HG03196 (cell line): Measurements from ENCODE around the gene TSGA10IP.

Source experiments
- ATAC-seq: cut with Tn5 transposase; IDR thresholded peaks from one replicate; pipeline ENCODE4 v1.9.1; 2021; ENCODE audit not compliant: unreplicated experiment

TSGA10IP gene

DNA sequence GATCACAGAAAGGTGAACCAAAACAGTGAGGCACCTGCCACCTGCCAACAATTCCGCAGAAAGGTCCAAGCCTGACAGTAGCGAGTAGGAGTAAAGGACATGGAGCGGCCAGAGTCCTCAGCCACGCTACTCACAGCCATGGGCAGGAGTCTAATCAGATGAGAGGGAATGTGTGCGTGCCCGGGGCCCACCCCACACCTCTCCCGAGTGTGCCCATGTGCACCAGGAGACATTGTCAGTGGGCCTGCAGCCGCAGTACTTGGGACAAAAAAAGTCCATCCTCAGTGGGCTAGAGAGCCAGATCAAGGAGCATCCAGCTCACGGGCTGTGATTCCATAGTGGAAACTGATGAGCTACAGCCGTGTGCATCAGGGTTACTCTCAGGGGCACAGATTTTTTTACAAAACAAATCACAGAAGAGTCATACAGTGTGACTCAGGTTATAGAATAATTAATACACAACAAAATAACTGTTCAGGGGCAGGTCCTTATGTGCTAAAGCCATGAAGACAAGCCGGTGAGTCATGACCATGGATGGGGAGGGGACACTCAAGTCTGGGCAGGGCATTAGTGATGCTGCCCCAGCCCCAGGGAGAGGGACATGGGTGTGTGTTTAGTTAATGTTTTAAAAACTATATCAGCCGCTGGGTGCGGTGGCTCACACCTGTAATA, 28.3 kb downstream of the TSGA10IP start:
- ATAC-seq = no peak

DNA sequence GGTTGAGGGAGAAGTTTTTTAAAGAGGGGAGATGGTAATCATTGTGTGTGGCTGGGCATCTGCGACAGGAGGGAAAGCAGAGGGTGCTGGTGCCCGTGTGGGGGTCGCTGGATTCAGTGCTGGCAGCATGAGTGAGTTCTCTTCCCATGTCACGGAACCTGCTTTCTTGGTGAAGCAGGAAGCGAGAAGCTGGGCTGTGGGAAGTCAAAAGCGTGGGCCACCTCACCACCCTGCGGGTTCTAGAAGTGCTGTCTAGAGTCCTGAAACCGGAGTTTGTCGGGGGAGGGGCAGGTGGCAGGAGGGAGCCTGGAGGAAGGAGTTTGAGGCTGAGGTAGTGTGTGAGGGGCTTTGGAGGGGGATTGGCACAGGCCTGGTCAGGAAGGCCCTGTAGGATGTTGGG, 30.5 kb downstream of the TSGA10IP start:
- no peak for ATAC-seq

DNA sequence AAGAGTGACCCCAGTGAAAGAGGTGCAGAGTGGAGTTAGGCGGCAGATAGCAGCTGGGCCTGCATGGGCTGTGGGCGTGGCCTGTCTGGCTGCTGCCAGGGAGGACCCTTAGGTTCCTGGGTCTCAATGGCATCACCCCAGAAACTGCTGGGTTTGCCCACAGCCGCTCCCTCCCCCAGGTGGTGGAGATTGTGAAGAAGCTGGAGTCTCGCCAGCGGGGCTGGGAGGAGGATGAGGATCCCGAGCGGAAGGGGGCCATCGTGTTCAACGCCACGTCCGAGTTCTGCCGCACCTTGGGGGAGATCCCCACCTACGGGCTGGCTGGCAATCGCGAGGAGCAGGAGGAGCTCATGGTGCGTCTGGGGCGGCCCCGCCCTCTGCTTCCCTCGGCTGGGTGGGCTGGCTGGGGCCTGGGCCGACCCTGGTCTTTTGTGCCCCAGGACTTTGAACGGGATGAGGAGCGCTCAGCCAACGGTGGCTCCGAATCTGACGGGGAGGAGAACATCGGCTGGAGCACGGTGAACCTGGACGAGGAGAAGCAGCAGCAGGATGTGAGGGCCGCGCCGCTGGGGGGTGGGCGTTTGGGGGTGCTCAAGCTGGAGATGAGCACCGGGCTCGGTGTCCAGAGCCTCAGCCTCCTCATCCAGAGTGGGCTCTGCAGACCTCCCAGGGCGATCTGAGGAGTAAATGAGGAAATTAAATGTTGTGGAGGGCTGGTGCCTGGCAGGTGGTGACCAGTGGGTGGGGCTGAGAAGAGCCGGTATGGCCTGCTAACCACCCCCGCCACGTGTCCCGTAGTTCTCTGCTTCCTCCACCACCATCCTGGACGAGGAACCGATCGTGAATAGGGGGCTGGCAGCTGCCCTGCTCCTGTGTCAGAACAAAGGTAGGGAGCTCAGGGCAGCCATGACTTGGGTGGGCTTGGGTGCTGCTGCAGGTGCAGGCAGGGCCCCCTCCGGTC, 31.2 kb downstream of the TSGA10IP start:
- no peak for ATAC-seq

DNA sequence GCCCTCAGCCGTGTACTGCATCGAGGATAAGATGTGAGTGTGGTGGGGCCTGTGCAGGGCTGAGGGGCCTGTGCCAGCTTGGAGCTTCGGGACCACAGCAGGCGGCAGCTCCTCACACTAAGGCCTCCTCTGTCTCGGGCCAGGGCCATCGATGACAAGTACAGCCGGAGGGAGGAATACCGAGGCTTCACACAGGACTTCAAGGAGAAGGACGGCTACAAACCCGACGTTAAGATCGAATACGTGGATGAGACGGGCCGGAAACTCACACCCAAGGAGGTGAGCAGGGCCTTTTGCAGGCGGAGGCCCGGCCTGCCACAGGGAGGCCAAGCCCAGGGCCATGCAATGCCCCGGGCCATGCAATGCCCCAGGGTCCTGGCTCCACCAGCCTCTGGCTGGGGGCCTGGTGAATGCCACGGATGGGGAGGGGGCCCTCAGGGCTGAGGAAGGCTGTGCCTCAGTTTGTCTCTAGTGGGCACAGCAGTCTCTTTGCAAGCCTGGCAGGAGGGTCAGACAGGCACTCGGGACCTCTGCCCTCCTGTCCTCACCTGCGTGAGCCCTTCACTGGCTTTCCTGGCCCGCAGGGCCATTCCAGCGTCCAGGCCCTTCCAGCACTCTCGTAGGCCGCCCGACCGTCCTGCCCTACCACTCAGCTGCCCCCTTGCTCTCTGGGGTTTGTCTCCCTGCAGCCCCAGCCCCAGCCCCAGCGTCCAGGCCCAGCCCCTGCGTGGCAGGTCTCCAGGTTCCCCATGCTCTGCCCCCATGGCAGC, 32.5 kb downstream of the TSGA10IP start:
- no peak for ATAC-seq

DNA sequence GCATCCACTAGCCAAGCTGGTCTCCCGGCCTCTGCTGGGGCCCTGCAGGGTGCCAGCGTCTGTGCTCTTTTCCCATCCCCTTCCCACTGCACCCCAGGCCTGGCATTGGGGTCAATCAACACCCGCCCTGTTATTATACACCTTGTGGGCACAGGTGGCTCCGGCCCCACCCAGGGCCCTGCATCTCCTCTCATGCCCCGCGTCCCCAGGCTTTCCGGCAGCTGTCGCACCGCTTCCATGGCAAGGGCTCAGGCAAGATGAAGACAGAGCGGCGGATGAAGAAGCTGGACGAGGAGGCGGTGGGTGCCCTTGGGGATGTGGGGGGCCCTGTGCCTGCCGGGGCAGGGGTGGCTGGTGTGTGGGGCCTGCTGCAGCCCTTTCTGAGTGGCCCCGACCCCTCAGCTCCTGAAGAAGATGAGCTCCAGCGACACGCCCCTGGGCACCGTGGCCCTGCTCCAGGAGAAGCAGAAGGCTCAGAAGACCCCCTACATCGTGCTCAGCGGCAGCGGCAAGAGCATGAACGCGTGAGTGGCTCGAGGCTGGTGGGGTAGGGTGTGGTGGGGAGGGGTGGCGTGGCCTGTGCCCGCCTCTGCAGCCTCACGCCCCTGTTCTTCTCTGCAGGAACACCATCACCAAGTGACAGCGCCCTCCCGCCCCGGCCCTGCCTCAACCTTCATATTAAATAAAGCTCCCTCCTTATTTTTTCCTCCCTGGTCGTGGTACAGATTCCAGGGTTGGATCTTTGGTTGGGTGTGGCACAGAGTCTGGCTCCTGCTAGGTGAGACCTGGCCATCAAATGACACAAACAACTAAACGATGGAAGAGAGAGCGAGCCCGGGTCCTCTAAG, 33.3 kb downstream of the TSGA10IP start:
- no peak for ATAC-seq

DNA sequence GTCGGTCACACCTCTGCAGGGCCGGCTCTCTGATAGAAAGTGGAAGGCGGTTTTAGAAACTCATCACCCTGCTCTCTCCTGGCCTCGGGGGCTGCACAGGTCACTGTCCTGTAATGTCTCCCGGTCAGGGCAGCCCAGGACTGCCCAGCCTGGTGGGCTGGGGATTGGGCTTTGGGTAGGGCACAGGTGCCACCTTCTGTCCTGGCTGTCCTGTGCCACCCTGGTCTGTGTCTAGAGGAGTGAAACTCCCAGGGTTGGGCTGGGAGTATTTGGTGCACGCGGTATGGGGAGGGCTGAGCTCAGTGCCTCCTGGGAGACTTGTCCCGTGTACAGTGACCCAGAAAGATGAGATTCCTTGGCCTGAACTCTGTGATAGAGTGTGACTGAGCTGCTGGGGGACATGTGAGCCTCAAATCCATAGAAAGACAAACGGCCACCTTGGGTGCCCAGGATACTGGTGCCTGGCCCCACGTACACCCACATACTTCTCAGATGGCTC, 34.0 kb downstream of the TSGA10IP start:
- ATAC-seq = no peak

DNA sequence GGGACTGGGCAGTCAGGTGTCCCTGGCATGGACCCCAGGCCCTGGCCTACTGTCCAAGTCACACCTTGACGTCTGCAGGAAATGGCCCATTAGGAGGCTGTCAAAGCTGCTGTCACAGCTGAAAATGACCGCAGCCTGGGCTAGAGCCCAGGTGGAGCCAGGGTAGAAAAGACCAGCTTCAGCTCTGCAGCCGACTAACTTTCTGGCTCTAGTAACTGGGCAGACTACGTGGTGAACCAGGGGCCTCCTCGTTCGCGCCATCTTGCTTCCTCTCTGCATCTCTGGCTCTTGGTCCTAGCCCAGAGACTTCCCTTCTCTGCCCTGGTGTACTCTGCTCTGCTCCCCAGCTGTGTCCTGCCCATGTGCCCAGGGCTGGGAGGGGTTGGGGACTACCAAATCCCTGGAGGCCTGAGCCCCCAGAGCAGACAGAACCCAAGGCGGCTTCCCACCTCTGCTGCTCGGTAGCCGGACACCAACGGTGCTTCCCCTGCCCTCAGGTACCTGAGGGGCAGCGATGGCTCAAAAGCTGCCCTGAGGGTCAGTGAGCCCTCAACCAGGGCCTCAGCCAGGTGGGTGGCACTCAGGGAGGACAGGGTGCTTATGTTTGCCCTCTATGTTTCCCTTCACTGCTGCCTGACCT, 35.9 kb downstream of the TSGA10IP start:
- ATAC-seq = no peak

DNA sequence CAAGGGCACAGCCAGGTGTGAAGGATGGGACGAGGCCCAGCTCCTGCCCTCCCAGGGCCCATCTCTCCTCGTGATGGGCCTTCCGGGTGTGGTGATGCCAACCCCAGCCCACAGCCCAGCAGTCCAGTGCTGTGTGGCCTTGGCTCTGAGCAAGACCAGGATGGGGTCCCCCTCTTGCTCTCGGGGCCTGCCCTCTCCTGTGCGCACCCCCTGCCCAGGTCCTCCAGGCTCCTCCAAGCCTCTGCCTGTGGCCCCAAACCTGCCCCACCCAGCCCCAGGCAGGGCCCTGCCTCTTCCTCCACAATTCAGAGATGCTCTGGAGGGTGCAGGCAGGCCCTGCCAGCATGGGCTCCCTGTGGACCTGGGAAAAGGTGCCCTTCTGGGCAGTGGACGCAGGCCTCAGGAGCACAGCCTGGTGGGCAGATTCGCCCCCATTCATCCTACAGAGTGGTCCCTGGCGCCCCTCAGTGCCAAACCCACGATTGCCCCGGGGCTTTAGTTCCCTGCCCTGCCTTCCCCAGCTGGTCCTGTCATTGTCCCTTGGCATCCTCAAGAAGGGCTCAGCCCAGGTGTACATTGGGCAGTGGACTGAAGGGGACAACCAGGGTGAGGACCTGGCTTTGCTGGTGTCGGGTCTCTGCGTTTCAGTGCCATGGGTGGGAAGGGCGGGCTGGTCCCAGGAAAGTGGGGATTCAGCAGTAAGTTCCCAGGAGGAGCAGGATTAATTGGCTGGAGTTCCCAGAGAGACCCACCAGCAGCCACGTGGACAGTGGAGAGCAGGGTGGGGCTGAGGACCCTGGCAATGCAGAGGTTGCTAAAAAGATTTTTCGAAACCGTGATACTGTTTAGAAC, 36.9 kb downstream of the TSGA10IP start:
- no peak for ATAC-seq

DNA sequence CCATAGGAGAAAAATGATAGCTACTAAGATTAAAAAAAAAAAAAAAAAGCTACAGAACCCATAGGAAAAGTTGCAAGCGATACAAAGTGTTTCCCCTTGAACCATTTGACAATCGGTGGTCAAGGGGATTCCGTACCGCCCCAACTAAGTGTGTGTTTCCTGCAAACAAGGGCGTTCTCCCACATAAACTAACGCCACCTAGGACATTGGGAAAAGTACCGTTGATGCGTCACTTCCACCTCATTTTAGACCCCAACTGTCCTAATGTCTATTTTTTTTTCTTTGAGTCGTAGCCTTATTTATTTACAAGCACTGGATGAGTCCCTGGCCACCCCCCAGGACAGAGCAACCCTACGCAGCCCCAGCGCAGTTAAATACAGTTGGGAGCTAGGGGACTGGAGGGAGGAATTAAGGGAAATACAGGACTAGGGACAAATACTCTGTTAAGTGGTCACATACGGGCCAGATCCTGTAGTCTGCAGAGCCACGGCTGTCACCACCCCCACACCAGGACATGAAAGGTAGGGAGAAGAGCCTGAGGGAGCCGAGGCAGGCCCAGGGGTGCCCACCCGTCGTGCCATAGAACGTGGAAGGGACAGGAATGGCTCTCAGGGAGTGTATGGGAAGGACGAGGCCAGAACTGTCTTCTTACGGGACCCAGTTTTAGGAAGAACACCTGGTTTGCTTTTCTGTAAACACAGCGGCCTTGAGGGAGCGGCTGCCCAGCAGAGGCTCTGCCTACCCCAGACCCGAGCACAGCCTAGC, 37.7 kb downstream of the TSGA10IP start:
- ATAC-seq = no peak

DNA sequence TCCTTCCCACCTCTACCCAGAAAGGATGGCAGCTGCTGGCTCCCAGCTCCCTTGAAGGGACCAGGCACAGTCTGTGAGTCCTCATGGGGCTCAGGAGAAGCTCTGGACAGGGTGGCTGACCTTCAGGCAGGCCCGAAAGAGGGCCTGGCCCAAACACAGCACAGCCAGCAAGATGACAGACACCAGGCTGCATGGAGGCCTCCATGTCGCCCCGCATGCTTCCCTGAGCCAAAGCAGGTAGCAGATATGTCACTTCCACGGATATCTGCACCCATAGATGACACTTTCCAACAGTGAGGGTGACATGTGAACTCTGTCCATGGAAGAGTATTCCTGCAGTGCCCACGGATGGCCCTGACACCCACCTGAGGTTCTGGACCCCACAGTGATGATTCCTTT, 38.3 kb downstream of the TSGA10IP start:
- no peak for ATAC-seq

DNA sequence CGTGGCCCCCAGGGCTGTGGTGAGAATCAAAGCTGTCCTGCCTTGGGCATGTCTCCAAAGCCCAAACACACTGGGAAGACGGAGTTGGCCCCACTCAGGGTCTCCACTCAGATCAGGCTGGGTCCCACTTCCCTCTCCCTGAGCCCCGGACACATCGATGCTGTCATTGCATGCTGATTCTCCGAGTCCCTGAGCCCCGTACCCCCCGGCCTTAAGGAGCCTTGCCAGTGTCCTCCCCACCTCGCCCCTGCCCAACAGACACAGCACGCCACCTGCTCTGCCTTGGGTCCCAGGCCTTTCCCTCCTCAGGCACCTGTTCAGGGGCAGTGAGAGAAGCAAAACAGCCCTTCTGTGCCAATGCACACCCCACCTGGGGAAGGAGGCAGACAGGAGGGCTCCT, 42.1 kb downstream of the TSGA10IP start:
- no peak for ATAC-seq

DNA sequence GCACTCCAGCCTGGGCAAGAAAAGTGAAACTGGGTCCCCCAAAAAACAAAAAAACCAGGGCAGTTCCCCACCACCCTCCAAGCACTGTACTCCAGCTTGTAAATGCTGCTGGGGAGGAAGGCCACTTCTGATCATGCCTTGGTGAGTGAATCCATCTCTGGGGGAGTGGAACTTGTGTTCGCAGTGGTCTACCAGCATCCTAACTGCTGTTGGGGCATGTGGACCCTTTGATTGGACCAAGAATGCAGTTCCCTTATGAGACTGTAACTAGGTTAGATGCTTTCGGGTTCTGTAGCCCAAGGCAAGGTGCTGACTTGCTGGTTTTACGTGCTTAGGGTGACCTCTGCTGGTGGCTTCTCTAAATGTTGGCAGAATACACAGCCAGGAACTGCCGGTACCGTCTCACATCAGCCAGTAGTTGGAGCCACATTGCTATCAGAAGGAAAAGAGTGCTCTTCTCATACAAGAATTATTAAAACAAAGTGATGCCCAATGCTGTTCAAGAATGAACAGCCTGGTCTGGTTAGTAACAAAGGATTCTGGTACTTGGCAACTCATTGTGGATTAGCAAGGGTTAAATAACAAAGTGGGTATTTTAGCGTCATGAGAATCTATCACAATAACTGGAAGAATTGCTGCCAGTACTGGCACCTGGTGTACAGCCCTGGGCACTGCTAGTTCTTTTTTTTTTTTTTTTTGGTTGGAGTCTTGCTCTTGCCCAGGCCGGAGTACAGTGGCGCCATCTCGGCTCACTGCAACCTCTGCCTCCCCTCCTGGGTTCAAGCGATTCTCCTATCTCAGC, 43.7 kb downstream of the TSGA10IP start:
- ATAC-seq = peak; percentile 82

DNA sequence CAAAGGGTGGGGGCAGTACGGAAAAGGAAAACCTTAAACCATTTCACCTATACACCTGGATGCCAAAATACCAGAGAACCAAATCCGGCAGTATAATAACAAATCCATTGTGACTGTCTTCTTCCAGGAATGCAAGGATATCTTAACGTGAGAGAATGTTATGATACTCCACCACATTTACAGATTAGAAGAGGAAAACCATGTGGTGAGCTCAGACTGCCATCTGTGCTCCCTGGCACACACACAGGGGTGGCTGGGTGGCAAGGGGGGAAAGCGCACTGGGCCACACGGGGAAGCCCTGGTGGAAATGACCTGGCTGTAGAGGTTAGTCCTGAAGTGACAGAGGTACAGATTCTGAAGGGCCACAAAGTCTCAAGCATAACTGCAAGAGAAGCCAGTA, 46.8 kb downstream of the TSGA10IP start:
- no peak for ATAC-seq

DNA sequence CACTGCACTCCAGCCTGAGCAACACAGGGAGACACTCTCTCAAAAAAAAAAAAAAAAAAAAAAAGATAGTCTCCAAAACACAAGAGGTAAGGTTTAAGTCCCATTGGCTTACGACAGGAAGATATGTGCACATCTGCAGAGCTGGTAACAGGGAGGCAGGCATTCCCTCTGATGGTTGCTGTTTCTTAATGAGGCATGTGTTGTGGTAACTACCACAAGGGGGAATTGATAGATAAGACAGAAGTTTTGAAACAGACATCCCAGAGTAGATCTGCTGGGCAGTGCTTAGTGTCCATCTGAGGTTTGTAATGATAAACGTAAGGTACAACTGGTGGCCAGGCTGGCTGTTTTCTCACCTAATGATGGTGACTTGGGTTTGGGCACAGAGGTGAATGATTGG, 52.0 kb downstream of the TSGA10IP start:
- no peak for ATAC-seq

DNA sequence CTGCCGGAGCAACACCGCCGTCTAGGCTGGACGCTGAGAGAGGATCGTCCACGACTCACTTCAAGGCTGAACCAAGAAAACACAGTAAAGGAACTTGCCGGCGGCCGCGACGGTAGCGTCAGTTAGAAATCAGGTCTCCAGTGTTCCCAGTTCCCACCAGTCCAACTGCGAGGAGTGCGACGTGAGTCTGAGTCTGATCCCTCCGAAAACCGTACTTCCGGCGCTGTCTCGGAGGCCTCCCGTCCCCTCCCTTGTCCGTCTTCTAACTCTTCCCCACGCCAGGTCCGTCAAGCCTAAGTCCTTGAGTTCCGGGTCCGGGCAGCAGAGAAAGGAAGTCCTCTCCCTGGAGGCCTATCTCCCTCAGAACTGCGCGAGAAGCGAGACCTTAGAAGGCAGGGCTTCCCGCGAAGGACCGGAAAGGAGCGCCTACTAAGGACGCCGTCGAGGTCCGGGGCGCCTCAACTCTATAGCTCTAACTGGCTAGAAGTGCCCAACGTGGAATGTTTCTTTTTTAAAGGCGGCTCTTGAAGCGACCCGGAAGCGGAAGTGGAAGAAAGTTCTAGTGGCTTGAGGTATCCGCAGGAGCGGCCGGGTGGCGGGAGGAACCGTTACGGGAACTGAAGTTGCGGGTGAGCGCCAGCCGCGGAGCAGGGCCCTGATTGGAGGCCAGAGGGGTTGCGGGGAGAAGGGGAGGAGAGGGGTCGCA, 56.8 kb downstream of the TSGA10IP start, which contains the start of the genes BANF1 and EIF1AD:
TSS of gene BANF1 (plus strand) at position 562 of the 706 bp plus-strand sequence. CDS start 748 bp downstream, outside the sequence.
TSS of gene EIF1AD (minus strand) at position 216 of the 706 bp plus-strand sequence. CDS start 1,768 bp downstream, outside the sequence.
- peak; percentile 70 for ATAC-seq

DNA sequence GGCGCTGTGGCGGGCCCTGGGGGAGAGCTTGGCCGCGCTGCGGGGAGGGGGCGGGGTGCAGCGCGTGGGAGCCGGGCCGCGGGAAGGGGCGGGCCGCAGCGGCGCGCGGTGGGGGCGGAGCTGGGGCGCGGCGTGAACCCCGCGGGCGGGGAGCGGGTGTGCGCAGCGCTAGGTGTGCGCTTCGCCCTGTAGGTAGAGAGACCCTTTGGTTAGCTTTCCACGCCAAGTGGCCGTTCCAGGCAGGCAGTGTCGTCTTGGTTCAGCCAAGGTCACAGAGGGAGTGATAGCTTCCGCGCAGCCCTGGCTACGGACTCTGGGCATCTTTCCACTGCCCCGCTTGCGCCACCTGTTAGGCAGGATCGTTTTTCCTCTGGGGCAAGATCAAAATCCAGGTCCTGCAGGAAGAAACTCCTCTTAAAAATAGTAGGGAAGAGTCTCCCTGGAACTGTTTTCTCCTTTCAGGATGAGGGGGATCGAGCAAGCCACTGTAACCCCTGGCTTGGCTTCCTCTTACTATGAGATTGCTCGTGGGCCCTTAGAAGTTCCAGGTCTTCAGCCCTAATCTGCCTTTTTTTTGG, 57.5 kb downstream of the TSGA10IP start:
- ATAC-seq = peak; percentile 38
